Measurements from ENCODE around the gene ACSS3.
"Not testable (repeated sequence)": the region's sequence is repeated elsewhere in the genome, so short reads cannot be mapped to it uniquely, and the experiment has no call there.

Gene ACSS3

DNA sequence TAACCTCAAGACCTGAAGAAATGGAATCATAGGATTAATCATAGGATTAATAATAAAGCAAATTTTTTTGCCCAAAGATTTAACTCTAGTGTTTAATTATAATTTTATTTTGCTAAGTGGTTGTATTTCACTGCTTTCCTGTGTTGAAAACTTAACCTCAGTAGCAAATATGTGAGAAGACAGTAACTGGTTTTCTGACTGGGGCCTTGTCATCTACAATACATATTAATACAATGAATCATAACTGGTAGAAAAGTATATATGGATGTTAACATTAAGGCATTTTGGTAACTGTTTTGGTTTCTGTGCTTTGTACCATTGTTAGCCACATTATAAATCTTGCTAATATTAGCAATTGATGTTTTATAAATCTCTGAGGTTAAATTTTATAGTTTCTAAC, 92.2 kb downstream of the ACSS3 start:
- no peak for DNase-seq (ENCODE audit: extremely low spot score)
- CTCF ChIA-PET, result no interaction called here
- TF ChIP-seq, protein P1, sequence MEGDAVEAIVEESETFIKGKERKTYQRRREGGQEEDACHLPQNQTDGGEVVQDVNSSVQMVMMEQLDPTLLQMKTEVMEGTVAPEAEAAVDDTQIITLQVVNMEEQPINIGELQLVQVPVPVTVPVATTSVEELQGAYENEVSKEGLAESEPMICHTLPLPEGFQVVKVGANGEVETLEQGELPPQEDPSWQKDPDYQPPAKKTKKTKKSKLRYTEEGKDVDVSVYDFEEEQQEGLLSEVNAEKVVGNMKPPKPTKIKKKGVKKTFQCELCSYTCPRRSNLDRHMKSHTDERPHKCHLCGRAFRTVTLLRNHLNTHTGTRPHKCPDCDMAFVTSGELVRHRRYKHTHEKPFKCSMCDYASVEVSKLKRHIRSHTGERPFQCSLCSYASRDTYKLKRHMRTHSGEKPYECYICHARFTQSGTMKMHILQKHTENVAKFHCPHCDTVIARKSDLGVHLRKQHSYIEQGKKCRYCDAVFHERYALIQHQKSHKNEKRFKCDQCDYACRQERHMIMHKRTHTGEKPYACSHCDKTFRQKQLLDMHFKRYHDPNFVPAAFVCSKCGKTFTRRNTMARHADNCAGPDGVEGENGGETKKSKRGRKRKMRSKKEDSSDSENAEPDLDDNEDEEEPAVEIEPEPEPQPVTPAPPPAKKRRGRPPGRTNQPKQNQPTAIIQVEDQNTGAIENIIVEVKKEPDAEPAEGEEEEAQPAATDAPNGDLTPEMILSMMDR (IDR thresholded peaks at IDR 0.05; ENCODE audit: control extremely low read depth, extremely low read depth, low read depth, missing control alignments), result no peak
- POLR2A ChIA-PET, result no interaction called here

DNA sequence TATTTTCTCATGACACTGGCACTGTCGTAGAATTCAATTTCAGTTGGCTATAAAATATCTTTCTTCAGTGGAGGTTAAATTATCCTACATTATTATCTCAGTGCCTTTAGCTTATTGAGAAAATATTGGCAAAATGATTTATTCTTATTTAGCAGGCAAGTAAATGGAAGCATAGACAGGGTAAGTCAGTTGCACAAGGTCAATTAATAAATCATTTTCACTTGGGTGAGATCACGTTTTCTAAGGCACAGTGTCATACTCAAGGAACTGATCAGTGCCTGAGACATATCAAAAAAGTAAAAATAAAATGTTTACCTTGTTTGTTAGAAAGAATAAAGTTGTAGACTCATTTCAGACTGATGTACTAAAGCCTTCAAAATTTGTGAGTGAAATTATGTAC, 95.0 kb downstream of the ACSS3 start:
- POLR2A ChIA-PET, result no interaction called here
- TF ChIP-seq, protein P1 (IDR thresholded peaks at IDR 0.05; ENCODE audit: control extremely low read depth, extremely low read depth, low read depth, missing control alignments), result no peak
- CTCF ChIA-PET, result no interaction called here
- no peak for DNase-seq (ENCODE audit: extremely low spot score)

DNA sequence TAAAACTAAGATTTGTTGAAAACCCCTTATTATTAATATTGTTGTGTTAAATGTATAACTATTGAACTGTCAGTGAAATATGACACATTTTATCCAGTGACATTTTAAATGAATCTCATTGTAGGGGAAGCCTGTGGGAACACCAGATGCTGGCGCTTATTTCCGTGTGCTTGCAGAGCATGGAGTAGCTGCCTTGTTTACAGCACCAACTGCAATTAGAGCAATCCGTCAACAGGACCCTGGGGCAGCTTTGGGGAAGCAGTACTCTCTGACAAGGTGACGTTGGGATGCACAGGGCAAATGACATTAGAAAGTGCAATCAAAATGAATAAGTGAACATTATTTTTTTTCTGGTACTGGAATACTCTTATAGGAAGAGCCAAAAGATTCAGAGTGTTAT, 96.8 kb downstream of the ACSS3 start:
- DNase-seq (ENCODE audit: extremely low spot score), result no peak
- ChIA-PET POLR2A (no interaction called here), CTCF (no interaction called here)
- TF ChIP-seq, protein P1 (IDR thresholded peaks at IDR 0.05; ENCODE audit: control extremely low read depth, extremely low read depth, low read depth, missing control alignments), result no peak

DNA sequence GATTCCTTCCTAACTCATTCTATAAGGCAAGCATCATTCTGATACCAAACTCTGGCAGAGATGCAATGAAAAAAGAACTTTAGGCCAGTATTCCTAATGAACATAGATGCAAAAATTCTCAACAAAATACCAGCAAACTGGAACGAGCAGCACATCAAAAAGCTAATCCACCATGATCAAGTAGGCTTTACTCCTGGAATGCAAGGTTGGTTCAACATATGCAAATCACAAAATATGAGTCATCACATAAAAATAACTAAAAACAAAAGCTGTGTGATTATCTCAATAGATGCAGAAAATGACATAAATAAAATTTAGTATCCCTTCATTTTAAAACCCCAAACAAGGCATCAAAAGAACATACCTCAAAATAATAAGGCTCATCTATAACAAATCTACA, 98.9 kb downstream of the ACSS3 start:
- TF ChIP-seq, protein P1 (IDR thresholded peaks at IDR 0.05; ENCODE audit: control extremely low read depth, extremely low read depth, low read depth, missing control alignments), result no peak
- CTCF ChIA-PET, result interaction anchor here (0.9 kb wide), 2 partner anchors 13 to 40 kb away, joined by 3 to 4 read pairs; no protein-coding TSS in a partner anchor
- POLR2A ChIA-PET, result no interaction called here
- DNase-seq (ENCODE audit: extremely low spot score), result no peak

DNA sequence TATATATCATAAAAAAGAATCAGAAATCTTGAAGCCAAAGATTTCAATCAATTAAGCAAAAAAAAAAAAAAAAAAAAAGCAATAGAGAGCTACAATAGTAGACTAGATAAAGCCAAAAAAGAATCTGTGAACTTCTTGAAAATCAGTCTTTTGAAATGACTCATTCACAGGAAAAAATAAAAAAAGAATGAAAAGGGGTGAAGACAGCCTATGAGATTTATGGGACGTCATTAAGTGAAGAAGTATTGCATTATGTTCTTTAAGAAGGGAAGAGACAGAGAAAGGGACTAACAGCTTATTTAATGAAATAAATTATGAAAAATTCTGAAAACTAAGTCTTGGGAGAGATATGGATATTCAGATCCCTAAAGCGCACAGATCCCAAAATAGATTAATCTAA, 103.8 kb downstream of the ACSS3 start:
- POLR2A ChIA-PET, result no interaction called here
- CTCF ChIA-PET, result interaction anchor here (1.2 kb wide), 1 partner anchor 14 kb away, joined by 3 read pairs; no protein-coding TSS in a partner anchor
- TF ChIP-seq, protein P1 (IDR thresholded peaks at IDR 0.05; ENCODE audit: control extremely low read depth, extremely low read depth, low read depth, missing control alignments), result no peak
- no peak for DNase-seq (ENCODE audit: extremely low spot score)

DNA sequence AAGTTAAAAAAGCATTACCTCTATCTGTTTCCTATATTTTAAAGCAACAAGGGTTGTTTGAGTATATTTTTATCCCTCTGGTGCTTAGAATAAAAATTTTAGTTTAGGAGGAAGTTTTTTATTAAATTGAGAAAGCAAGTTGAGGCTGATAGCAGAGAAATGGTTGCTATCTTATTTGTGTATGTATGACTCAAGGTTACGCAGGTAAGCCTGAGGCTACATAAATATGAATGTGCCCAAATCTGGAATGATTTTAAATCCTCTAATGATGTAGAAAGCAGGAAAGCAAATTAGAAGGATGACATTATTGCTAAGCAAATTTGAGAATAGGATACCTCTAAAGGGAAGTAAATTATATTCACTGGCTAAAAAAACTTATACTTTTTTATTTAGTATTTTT, 109.8 kb downstream of the ACSS3 start:
- POLR2A ChIA-PET, result no interaction called here
- DNase-seq (ENCODE audit: extremely low spot score), result no peak
- CTCF ChIA-PET, result no interaction called here
- TF ChIP-seq, protein P1 (IDR thresholded peaks at IDR 0.05; ENCODE audit: control extremely low read depth, extremely low read depth, low read depth, missing control alignments), result no peak

DNA sequence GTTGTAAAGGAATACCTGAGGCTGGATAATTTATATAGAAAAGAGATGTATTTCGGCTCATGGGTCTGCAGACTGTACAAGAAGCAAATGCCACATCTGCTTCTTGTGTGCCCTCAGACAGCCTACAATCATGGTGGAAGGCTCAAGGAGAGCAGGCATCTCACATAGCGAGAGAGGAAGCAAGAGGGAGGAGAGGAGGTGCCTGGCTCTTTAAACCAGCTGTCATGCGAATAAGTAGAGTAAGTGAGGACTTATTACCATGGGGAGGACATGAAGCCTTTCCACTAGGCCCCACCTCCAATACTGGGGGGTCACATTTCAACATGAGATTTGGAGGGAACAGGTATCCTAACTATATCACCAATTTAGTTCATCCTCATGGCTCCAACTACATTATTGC, 118.7 kb downstream of the ACSS3 start:
- DNase-seq (ENCODE audit: extremely low spot score), result no peak
- TF ChIP-seq, protein P1 (IDR thresholded peaks at IDR 0.05; ENCODE audit: control extremely low read depth, extremely low read depth, low read depth, missing control alignments), result no peak
- ChIA-PET CTCF (no interaction called here), POLR2A (no interaction called here)

DNA sequence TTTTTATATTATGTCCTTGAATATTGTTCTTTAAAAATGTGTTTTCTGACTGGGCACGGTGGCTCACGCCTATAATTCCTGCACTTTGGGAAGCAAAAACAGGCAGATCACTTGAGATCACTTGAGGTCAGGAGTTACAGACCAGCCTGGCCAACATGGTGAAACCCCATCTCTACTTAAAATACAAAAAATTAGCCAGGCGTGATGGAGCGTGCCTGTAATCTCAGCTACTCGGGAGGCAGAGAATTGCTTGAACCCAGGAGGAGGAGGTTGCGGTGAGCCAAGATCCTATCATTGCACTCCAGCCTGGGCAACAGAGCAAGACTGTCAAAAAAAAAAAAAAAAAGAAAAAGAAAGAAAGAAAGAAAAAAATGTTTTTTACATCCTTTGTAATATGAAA, 122.7 kb downstream of the ACSS3 start:
- CTCF ChIA-PET; POLR2A ChIA-PET; DNase-seq (ENCODE audit: extremely low spot score): not testable (repeated sequence)
